ENCODE data around the gene LONP1.
"Not testable (repeated sequence)": the region's sequence is repeated elsewhere in the genome, so short reads cannot be mapped to it uniquely, and the experiment has no call there.

The LONP1 gene

GRCh38 chr19:5713228-5713627 lies 6.7 kb downstream of the LONP1 start:
- DNase-seq (ENCODE audit: low spot score) = no peak

DNA sequence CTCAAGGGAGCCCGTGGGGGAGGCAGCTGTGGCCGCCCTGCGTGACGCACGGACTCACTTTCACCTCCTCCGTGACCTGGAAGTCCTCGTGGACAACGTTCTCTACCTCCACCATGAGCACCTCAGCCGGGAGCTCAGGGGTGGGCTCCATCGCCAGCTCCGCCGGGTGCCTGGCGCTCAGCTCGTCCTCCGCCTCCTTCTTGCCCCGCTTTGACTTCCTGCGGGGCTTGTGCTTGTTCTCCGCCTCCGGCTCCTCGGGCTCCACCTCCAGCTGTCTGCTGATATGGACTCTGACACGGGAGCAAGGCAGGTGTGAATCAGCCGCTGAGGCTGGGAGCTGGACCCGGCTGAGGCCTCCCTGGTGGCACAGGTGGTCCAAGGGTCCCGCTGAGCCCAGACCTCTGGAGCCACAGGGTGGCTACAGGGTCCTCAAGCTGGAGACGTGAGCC lies 8.2 kb downstream of the LONP1 start:
- no peak for DNase-seq (ENCODE audit: low spot score)

GRCh38 chr19:5711025-5711424 lies 8.9 kb downstream of the LONP1 start:
- DNase-seq (ENCODE audit: low spot score) = no peak

DNA sequence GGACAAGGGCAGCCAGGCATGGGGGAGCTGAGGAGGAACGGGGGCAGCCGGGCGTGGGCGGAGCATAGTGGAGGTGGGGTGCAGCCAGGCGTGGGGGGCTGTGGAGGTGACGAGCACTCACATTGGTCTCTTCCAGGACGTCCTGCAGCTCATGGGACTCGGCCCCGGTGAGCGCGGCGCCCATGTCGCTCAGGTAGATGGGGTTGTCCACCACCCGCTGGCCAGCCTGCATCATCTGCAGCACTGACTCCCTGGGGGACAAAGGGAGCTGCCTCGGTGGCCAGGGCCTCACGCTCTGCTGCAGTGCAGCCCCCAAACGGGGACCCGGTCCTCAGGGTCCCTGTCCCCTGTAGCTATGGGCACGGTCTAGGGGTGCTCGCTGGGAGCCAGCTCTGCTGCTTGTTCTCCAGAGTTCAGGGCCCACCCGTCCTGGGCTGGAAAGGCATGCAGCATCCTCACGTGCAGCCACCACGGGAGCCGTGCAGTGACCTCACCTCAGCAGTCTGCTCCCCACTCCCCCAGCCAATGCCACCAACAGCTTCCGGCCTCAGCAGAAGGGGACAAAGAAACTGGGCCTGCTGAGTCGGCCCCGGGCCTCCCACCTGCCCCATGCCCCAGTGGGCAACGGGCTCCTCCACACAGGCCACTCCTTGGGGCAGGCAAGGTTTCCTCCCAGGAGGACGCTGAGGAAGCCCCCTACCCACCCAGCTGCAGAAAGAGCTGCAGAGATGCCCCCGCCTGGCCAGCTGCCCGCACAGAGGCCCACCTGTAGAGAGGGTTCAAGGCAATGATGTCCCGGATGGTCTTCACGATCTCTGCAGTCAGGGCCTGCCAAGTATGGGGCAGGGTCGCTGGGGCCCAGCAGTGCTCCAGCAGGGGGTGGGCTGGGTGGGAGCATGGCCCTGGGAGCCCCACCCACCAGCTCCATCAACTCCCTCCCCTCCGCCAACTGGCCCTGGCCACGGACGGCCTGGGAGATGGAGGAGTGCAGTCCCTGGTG lies 12.1 kb downstream of the LONP1 start:
- no peak for DNase-seq (ENCODE audit: low spot score)

DNA sequence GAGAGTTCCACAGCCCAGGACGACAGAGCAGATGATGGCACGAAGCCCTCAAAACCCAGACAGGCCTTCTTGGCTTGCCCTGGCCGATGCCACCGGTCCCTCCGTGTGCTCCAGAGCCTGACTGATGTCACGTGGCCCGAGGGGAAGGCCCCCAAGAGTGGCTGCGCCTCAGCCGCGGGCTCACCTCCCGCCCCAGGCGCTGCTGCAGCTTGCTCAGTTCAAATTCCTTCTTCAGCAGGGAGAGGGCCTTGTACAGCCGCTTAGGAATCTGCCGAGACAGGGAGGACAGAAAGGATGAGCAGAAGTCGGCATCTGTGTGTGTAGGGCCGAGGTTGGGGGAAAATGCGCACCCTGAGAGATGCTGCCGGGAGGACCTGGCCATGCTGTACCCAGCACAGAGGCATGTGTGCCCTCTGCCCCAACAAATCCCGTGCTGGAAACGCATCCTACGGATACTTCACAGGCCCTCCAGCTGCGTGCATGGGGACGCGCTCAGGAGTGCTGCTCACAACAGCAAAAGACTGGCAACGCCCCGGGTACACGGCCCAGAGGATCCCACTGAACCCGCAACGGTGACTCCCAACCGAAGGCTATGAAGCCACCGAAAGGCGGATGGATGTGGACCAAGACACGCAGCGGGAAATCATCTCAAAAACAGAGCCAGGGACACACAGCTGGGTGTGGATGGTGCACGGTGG lies 12.9 kb downstream of the LONP1 start:
- DNase-seq (ENCODE audit: low spot score) = no peak

DNA sequence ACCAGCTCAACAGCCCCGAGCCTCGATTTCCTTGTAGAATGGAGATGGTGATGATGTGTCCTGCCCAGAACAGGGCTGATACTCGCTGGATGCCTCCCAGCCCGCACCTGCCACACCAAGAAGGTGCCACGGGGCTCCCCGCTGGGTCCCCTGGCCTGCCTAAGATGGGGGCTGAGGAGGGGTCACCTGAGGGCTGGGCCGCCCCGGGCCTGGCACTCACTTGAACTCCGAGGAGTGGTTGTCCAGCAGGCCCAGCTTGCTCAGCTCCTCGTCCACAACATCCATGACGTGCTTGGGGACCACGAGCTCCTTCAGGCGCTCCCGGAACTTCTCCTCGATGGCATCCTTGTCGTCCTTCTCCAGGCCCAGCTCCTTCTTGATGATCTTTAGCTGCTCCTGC lies 14.4 kb downstream of the LONP1 start:
- no peak for DNase-seq (ENCODE audit: low spot score)

GRCh38 chr19:5703819-5704818 lies 15.8 kb downstream of the LONP1 start:
- DNase-seq (ENCODE audit: low spot score) = no peak

DNA sequence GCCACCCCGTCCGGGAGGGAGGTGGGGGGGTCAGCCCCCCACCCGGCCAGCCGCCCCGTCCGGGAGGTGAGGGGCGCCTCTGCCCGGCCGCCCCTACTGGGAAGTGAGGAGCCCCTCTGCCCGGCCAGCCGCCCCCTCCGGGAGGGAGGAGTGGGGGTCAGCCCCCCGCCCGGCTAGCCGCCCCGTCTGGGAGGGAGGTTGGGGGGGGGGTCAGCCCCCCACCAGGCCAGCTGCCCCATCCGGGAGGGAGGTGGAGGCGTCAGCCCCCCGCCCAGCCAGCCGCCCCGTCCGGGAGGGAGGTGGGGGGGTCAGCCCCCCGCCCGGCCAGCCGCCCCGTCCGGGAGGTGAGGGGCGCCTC lies 17.9 kb downstream of the LONP1 start:
- DNase-seq (ENCODE audit: low spot score) = not testable (repeated sequence)

- no peak for DNase-seq (ENCODE audit: low spot score)
Measured at GRCh38 chr19:5700455-5701092, 19.4 kb downstream of the LONP1 start.

DNA sequence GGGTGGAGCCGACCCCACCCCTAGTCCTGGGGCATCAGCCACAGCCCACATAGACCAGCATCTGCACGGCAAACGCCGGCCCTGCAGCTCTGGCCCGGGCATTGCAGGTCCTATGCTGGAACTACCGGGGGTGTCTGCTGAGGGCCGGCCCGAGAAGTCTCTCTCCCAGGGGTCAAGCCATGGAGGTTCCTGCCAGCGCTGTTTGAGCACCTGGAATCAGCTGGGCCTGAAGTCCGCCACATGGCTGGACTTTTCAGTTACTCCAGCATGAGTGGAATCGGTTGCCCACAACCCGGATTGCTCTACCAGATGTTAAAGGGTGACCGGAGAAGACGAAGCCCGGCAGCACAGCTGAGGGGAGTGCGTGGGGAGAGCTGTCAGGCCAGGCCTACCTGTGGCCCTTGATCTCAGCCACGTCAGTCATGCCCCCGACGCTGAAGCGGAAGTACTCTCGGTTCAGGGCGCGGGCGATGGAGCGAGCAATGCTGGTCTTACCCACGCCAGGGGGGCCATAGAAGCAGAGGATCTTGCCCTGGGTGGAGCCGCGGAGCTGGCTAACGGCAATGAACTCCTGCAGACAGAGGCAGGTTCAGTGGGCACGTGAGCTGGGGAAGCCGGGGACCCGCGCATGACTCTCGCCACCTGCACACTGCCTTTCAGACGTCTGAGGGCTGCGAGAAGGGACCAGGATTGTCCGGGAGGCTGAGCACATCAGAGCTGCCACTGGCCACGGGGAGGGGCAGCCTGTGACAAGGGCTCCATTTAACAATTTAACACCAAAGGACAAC lies 21.1 kb downstream of the LONP1 start:
- no peak for DNase-seq (ENCODE audit: low spot score)

GRCh38 chr19:5697890-5698634 lies 21.9 kb downstream of the LONP1 start:
- DNase-seq (ENCODE audit: low spot score) = no peak

GRCh38 chr19:5697022-5697889 lies 22.7 kb downstream of the LONP1 start:
- no peak for DNase-seq (ENCODE audit: low spot score)

DNA sequence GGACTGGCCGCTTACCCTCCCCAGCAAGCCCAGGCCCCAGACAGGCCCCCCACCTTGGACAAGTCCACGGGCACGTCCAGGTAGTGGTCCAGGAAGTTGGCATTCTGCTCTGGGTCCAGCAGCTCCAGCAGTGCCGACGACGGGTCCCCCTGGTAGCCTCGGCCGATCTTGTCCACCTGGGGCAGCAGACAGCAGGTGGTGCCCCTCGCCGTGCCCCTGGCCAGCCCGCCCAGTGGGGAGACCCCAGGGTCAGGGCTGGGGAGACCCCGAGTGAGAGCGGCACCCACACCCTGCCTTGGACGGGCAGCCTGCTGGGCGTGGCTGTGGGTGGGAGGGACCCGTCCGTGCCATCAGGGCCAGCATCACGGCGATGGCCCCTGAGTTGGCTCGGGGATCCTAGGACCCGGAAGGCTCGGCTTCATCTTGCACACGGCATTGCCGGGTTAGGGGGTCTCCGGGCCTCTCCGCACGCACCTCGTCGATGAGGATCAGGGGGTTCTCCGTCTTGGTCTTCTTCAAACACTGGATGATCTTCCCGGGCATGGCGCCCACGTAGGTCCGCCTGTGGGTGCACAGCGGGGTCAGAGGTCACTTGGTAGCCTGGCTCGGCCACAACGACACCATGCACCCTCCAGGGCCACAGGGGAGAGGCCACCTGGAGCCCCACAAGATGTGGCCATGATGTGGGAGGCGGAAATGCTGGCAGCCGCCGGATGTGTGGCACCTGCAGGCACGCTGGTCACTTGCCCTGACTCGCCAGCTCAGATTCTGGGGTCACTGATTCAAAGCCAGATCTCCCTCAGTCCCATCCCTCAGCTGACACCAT lies 23.5 kb downstream of the LONP1 start:
- DNase-seq (ENCODE audit: low spot score) = no peak

GRCh38 chr19:5695649-5696195 lies 24.2 kb downstream of the LONP1 start:
- DNase-seq (ENCODE audit: low spot score) = no peak

GRCh38 chr19:5694956-5695648 lies 24.8 kb downstream of the LONP1 start:
- no peak for DNase-seq (ENCODE audit: low spot score)

- no peak for DNase-seq (ENCODE audit: low spot score)
Measured at GRCh38 chr19:5694167-5694955, 25.6 kb downstream of the LONP1 start.
